ENCODE data around the gene HNF1A.

DNA sequence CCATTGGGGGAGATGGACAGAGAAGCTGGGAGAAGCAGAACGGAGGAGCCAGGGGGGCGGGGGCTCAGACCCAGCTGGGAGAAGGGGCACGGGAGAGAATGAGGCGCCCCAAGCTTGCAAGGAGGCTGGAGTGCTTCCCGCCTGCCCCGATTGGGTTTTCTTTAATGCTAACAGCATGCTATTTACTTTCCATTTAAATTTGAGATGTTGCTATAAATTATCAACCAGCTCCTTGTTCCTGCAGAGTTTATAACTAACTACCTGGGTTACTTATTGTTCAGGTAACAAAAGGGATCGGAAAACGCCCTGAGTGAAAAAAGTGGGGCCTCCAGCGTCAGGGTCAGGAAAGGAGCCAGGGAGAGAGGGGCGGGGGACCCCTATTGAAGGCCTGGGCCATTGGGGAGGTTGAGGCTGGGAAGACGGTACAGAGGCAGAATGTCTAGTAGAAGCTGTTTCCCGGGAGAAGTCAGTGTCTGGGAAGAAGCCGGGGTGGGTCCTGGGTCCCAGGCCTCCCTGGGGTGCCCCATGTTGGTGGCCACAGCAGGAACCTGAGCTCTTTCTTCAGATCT is 2.5 kb downstream of the HNF1A start:
- TF ChIP-seq POLR2A (IDR thresholded peaks at IDR 0.05): no peak
- TF ChIP-seq, protein P1, sequence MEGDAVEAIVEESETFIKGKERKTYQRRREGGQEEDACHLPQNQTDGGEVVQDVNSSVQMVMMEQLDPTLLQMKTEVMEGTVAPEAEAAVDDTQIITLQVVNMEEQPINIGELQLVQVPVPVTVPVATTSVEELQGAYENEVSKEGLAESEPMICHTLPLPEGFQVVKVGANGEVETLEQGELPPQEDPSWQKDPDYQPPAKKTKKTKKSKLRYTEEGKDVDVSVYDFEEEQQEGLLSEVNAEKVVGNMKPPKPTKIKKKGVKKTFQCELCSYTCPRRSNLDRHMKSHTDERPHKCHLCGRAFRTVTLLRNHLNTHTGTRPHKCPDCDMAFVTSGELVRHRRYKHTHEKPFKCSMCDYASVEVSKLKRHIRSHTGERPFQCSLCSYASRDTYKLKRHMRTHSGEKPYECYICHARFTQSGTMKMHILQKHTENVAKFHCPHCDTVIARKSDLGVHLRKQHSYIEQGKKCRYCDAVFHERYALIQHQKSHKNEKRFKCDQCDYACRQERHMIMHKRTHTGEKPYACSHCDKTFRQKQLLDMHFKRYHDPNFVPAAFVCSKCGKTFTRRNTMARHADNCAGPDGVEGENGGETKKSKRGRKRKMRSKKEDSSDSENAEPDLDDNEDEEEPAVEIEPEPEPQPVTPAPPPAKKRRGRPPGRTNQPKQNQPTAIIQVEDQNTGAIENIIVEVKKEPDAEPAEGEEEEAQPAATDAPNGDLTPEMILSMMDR (IDR thresholded peaks at IDR 0.05): no peak

Measured in uterus (tissue), 2 donors.